HCT116 (cell line): ENCODE measurements around the gene MDFIC. TPM values are rescaled to one million over a fixed set of nuclear protein-coding genes. Genes with fewer than 3 reads are reported as not detected.
A peak's percentile ranks its signal among the peaks of the same experiment; 100 is the strongest.

Experiments used
- ATAC-seq: fragments of 200-7000 bp; cut with Tn5 transposase; 2 replicates; pipeline ENCODE4 v1.9.1; 2020; ENCODE audit warnings: mild to moderate bottlenecking, moderate library complexity
- BruUV-seq: library from RNA; stranded (reverse); fragments of 400-500 nt; replicated peaks from 2 replicates; lab custom pipeline; 2021; lab: Mats Ljungman, UMichigan
- CTCF ChIA-PET: fragments of 300-600 bp; sonication (Branson Sonifier 250); formaldehyde crosslinking; loops from one replicate; lab custom pipeline; 2021; ENCODE audit warnings: antibody characterized with exemption; lab: Charles Lee
- POLR2A ChIA-PET: fragments of 300-600, 350-600 bp; sonication (Branson Sonifier 250); formaldehyde crosslinking; loops from one replicate; lab custom pipeline; 2021; ENCODE audit warnings: antibody characterized with exemption; lab: Charles Lee
- RAD21 ChIA-PET, 2 experiments: fragments of 300-600 bp; sonication (Branson Sonifier 250); formaldehyde crosslinking; loops; one replicate each; lab custom pipeline; 2023; ENCODE audit warnings: low total read pairs in 2 of 2; ENCODE audit not compliant: uncharacterized antibody in 2 of 2, unreplicated experiment in 2 of 2, low non-redundant PET in 1 of 2; lab: Charles Lee
- DNase-seq: peaks from one replicate; pipeline ENCODE4 v3.0.0-alpha.2; 2010; ENCODE audit warnings: low read depth, low spot score
- H2AFZ ChIP-seq: fragments of 200-600 bp; shearing (Covaris generic), sonication (generic); 2 replicates; pipeline ENCODE4 v1.6.1; 2017; ENCODE audit warnings: low read depth, mixed run types, mixed read lengths, antibody characterized with exemption, low read length; ENCODE audit not compliant: poor library complexity, severe bottlenecking
- H3K27ac ChIP-seq: 2 replicates; pipeline ENCODE4 v1.5.1; 2012; ENCODE audit warnings: low read depth, low read length
- H3K27me3 ChIP-seq: fragments of 200-600 bp; sonication (generic); 2 replicates; pipeline ENCODE4 v1.6.1; 2016; ENCODE audit warnings: mixed run types, low read length, mixed read lengths; ENCODE audit not compliant: insufficient read depth
- H3K36me3 ChIP-seq, 2 experiments: fragments of 200-500 bp in 1 of 2; fragments of 200-600 bp in 1 of 2; sonication (Bioruptor generic) in 1 of 2; sonication (generic) in 1 of 2; 2 replicates each; pipeline versions ENCODE4 v1.5.1 to v1.6.1; 2014 to 2016; ENCODE audit warnings: low read length in 2 of 2, inconsistent platforms in 1 of 2, mixed read lengths in 1 of 2, mixed run types in 1 of 2; ENCODE audit not compliant: insufficient read depth in 2 of 2, control insufficient read depth in 1 of 2
- H3K4me1 ChIP-seq, 2 experiments: fragments of 200-600 bp in 1 of 2; sonication (generic) in 1 of 2; 2 replicates each; pipeline versions ENCODE4 v1.5.1 to v1.6.1; 2012 to 2017; ENCODE audit warnings: low read length in 2 of 2, inconsistent platforms in 1 of 2, mild to moderate bottlenecking in 1 of 2, mixed read lengths in 1 of 2, mixed run types in 1 of 2, moderate library complexity in 1 of 2; ENCODE audit not compliant: insufficient read depth in 2 of 2, control insufficient read depth in 1 of 2
- H3K4me2 ChIP-seq: fragments of 200-600 bp; sonication (generic); 2 replicates; pipeline ENCODE4 v1.6.1; 2017; ENCODE audit warnings: mixed run types, low read length, mixed read lengths
- H3K4me3 ChIP-seq, 2 experiments: fragments of 200-600 bp in 1 of 2; sonication (generic) in 1 of 2; replicated peaks in 1 of 2; 2 replicates each; pipeline ENCODE4 v1.5.1; 2011 to 2016; ENCODE audit warnings: low read length in 2 of 2, control low read depth in 1 of 2, low read depth in 1 of 2, mild to moderate bottlenecking in 1 of 2, mixed read lengths in 1 of 2, mixed run types in 1 of 2
- H3K79me2 ChIP-seq: fragments of 200-600 bp; sonication (generic); 2 replicates; pipeline ENCODE4 v1.6.1; 2017; ENCODE audit warnings: mild to moderate bottlenecking, mixed run types, low read length, moderate library complexity, mixed read lengths; ENCODE audit not compliant: insufficient read depth
- H3K9ac ChIP-seq: fragments of 200-600 bp; sonication (generic); 2 replicates; pipeline ENCODE4 v1.6.1; 2016; ENCODE audit warnings: low read length, mixed read lengths
- H3K9me2 ChIP-seq: fragments of 200-600 bp; sonication (generic), shearing (Covaris generic); 2 replicates; pipeline ENCODE4 v1.6.1; 2017; ENCODE audit warnings: mixed run types, mild to moderate bottlenecking, moderate library complexity; ENCODE audit not compliant: insufficient read depth
- H3K9me3 ChIP-seq, 2 experiments: fragments of 200-500 bp in 1 of 2; fragments of 200-600 bp in 1 of 2; sonication (Bioruptor generic) in 1 of 2; sonication (generic) in 1 of 2; 2 replicates each; pipeline ENCODE4 v1.6.1; 2014 to 2017; ENCODE audit warnings: low read length in 2 of 2, mixed read lengths in 2 of 2, inconsistent platforms in 1 of 2, low read depth in 1 of 2, mild to moderate bottlenecking in 1 of 2, mixed run types in 1 of 2, moderate library complexity in 1 of 2; ENCODE audit not compliant: control insufficient read depth in 1 of 2, insufficient read depth in 1 of 2
- H4K20me1 ChIP-seq: fragments of 200-600 bp; sonication (generic), shearing (Covaris generic); 2 replicates; pipeline ENCODE4 v1.6.1; 2017; ENCODE audit warnings: mixed run types, mild to moderate bottlenecking, moderate library complexity; ENCODE audit not compliant: insufficient read depth
- CBX3 ChIP-seq: IDR thresholded peaks from 2 replicates; pipeline ENCODE4 v1.6.1; 2012; ENCODE audit warnings: low read depth
- CEBPB ChIP-seq: IDR thresholded peaks from 2 replicates; pipeline ENCODE4 v1.6.1; 2012; ENCODE audit warnings: low read depth
- ELF1 ChIP-seq: IDR thresholded peaks from 2 replicates; pipeline ENCODE4 v1.6.1; 2012; ENCODE audit warnings: low read depth, borderline replicate concordance
- EZH2phosphoT487 ChIP-seq: fragments of 200-600 bp; IDR thresholded peaks from 2 replicates; pipeline ENCODE4 v1.6.1; 2018; ENCODE audit warnings: antibody characterized with exemption, borderline replicate concordance
- FOSL1 ChIP-seq: IDR thresholded peaks from 2 replicates; pipeline ENCODE4 v1.6.1; 2012; ENCODE audit warnings: low read depth
- POLR2A ChIP-seq: IDR thresholded peaks from 2 replicates; pipeline ENCODE4 v1.7.0; 2011; ENCODE audit warnings: borderline replicate concordance; ENCODE audit not compliant: insufficient read depth, insufficient read length; ENCODE audit errors: extremely low read depth
- RAD21 ChIP-seq: IDR thresholded peaks from 2 replicates; pipeline ENCODE4 v1.6.1; 2012; ENCODE audit warnings: low read depth, mild to moderate bottlenecking
- TCF7L2 ChIP-seq: IDR thresholded peaks from 2 replicates; pipeline ENCODE4 v1.7.0; 2011; ENCODE audit warnings: borderline replicate concordance, inconsistent platforms; ENCODE audit not compliant: insufficient read depth, insufficient read length; ENCODE audit errors: extremely low read depth
- ZFX ChIP-seq: fragments of 450-650 bp; IDR thresholded peaks from 2 replicates; pipeline ENCODE4 v1.6.1; 2017
- intact Hi-C: fragments of 100-400 bp; cut with micrococcal nuclease; formaldehyde crosslinking; loops from 2 replicates; pipeline ENCODE4 v1.10.0; 2022
- total RNA-seq: library from RNA; stranded (reverse); gene quantifications from one replicate; pipeline ENCODE4 v1.2.1, GENCODE V29; 2021; ENCODE audit not compliant: unreplicated experiment
- TF ChIP-seq, protein P1 (sequence below), 3 experiments: fragments of 200-600 bp in 1 of 3; sonication (generic) in 1 of 3; IDR thresholded peaks in 2 of 3; conservative IDR thresholded peaks in 1 of 3; 2 replicates each; pipeline ENCODE4 v1.5.1; 2012 to 2017; ENCODE audit warnings: low read depth in 2 of 3, low read length in 2 of 3, antibody characterized with exemption in 1 of 3, borderline replicate concordance in 1 of 3, control low read depth in 1 of 3, mild to moderate bottlenecking in 1 of 3, mixed read lengths in 1 of 3, mixed run types in 1 of 3, moderate library complexity in 1 of 3; ENCODE audit not compliant: insufficient read depth in 1 of 3
- TF ChIP-seq, protein P2 (sequence below): IDR thresholded peaks from 2 replicates; pipeline ENCODE4 v1.6.1; 2012

The MDFIC gene
- total RNA-seq, 1 experiment from 2014 or later, result 8.3 TPM

DNA sequence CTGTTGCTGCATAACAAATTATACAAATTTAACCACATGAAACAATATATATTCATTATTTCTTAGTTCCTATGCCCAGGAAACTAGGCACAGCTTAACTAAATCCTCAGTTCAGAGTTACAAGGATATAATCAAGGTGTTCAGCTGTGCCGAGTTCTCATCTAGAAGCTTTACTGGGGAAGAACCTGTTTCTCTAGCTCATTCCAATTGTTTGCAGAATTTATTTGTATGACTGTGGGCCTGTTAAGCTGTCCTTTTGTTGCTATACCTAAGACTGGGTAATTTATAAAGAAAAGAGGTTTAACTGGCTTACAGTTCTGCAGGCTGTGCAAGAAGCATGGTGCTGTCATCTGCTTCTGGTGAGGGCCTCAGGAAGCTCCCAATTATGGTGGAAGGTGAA, 21.8 kb upstream of the MDFIC start:
- ATAC-seq, result no peak
- ChIA-PET POLR2A (no interaction called here), RAD21 (no interaction called here), CTCF (no interaction called here)
- TF ChIP-seq POLR2A (no peak), ZFX (no peak), CBX3 (no peak), EZH2phosphoT487 (no peak), TCF7L2 (no peak), FOSL1 (no peak), CEBPB (no peak), ELF1 (no peak), RAD21 (no peak)
- TF ChIP-seq, protein P1, sequence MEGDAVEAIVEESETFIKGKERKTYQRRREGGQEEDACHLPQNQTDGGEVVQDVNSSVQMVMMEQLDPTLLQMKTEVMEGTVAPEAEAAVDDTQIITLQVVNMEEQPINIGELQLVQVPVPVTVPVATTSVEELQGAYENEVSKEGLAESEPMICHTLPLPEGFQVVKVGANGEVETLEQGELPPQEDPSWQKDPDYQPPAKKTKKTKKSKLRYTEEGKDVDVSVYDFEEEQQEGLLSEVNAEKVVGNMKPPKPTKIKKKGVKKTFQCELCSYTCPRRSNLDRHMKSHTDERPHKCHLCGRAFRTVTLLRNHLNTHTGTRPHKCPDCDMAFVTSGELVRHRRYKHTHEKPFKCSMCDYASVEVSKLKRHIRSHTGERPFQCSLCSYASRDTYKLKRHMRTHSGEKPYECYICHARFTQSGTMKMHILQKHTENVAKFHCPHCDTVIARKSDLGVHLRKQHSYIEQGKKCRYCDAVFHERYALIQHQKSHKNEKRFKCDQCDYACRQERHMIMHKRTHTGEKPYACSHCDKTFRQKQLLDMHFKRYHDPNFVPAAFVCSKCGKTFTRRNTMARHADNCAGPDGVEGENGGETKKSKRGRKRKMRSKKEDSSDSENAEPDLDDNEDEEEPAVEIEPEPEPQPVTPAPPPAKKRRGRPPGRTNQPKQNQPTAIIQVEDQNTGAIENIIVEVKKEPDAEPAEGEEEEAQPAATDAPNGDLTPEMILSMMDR (IDR thresholded peaks at IDR 0.05 in 2 of 3, conservative IDR thresholded peaks at IDR 0.05 in 1 of 3; ENCODE audit: borderline replicate concordance in 1 of 3, insufficient read depth in 1 of 3, low read depth in 2 of 3, low read length in 2 of 3), result no peak
- TF ChIP-seq, protein P2, sequence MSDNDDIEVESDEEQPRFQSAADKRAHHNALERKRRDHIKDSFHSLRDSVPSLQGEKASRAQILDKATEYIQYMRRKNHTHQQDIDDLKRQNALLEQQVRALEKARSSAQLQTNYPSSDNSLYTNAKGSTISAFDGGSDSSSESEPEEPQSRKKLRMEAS, result no peak
- no peaks in the 10 kb centered on the region for H3K36me3 ChIP-seq
- H3K4me1 ChIP-seq, result peaks cover 25 to 40% of the 10 kb centered on the region in 2 experiments
- H4K20me1 ChIP-seq, result no peaks in the 10 kb centered on the region
- no peak overlapping the region for H3K9ac ChIP-seq
- BruUV-seq, result no TSS peak
- H3K9me2 ChIP-seq, result no peaks in the 10 kb centered on the region; the same call in 1 of the 2 replicates
- no peaks in the 10 kb centered on the region for H3K79me2 ChIP-seq
- no peaks in the 10 kb centered on the region for H3K27me3 ChIP-seq
- no peak for DNase-seq
- peak overlapping the region; percentile 14 for H2AFZ ChIP-seq
- no peak overlapping the region for H3K27ac ChIP-seq
- intact Hi-C loops, result no loop called here
- H3K4me3 ChIP-seq, result no peak overlapping the region
- no peaks in the 10 kb centered on the region for H3K9me3 ChIP-seq
- 0 out of 2 replicates have a peak overlapping the region, but pooled peaks have one; percentile 61 for H3K4me2 ChIP-seq
